NCI-H460 (cell line): ENCODE measurements around the gene SH3GL1. TPM values are rescaled to one million over a fixed set of nuclear protein-coding genes. Genes with fewer than 3 reads are reported as not detected.

ENCODE experiments used
- DNase-seq: peaks from one replicate; pipeline ENCODE4 v3.0.0-alpha.2; 2016; ENCODE audit warnings: low read depth; ENCODE audit errors: extremely low read depth
- total RNA-seq: library from RNA; depleted of rRNA; stranded (reverse); fragments of >200 nt; shearing (Covaris generic); gene quantifications from 2 replicates; pipeline ENCODE4 v1.2.3, GENCODE V29; 2014

The SH3GL1 gene
- total RNA-seq, 1 experiment from 2014 or later = 31.1 TPM

- no peak for DNase-seq
These were observed 33.5 kb downstream of the SH3GL1 start for GRCh38 chr19:4366666-4367335.

- DNase-seq = no peak
These were observed 34.3 kb downstream of the SH3GL1 start for GRCh38 chr19:4365791-4366665.

- DNase-seq = no peak
These were observed 35.0 kb downstream of the SH3GL1 start for GRCh38 chr19:4365341-4365740.

- no peak for DNase-seq
These were observed 36.6 kb downstream of the SH3GL1 start for GRCh38 chr19:4363571-4364304.

GRCh38 chr19:4362831-4363545 is 37.4 kb downstream of the SH3GL1 start:
- no peak for DNase-seq

- DNase-seq = no peak
These were observed 38.1 kb downstream of the SH3GL1 start for GRCh38 chr19:4362101-4362828.

- DNase-seq = no peak
These were observed 38.9 kb downstream of the SH3GL1 start for GRCh38 chr19:4361152-4362046.

- no peak for DNase-seq
These were observed 39.7 kb downstream of the SH3GL1 start for GRCh38 chr19:4360641-4361151.

GRCh38 chr19:4360081-4360569 is 40.2 kb downstream of the SH3GL1 start:
- no peak for DNase-seq

GRCh38 chr19:4359627-4360000 is 40.7 kb downstream of the SH3GL1 start:
- DNase-seq = no peak

GRCh38 chr19:4358709-4359626 is 41.4 kb downstream of the SH3GL1 start:
- DNase-seq = no peak

GRCh38 chr19:4357921-4358326 is 42.4 kb downstream of the SH3GL1 start:
- no peak for DNase-seq

- DNase-seq = no peak
These were observed 43.1 kb downstream of the SH3GL1 start for GRCh38 chr19:4357095-4357797.

GRCh38 chr19:4354897-4355296 is 45.5 kb downstream of the SH3GL1 start:
- DNase-seq = no peak

GRCh38 chr19:4354282-4354681 is 46.1 kb downstream of the SH3GL1 start:
- no peak for DNase-seq

- DNase-seq = peak; percentile 36
These were observed 47.6 kb downstream of the SH3GL1 start for GRCh38 chr19:4352701-4353121.

GRCh38 chr19:4350726-4351125 is 49.6 kb downstream of the SH3GL1 start:
- DNase-seq = no peak
